ENCODE measurements around the gene MCTP1.

- TF ChIP-seq CTCF (conservative IDR thresholded peaks at IDR 0.05; ENCODE audit: low read length) (no peak), EZH2phosphoT487 (IDR thresholded peaks at IDR 0.05; ENCODE audit: borderline replicate concordance, low read depth, low read length) (no peak)
Observed at GRCh38 chr5:94856257-94856800, 428.6 kb downstream of the MCTP1 start.
